ENCODE results near the gene NR3C1. TPM values are rescaled to one million over a fixed set of nuclear protein-coding genes. Genes with fewer than 3 reads are reported as not detected.

NR3C1 gene
- total RNA-seq, 1 donor from 2014 or later = 47.8 TPM

- no peak for DNase-seq (ENCODE audit: extremely low spot score, unreplicated experiment)
- no peaks in the 10 kb centered on the region for H3K4me1 Mint-ChIP-seq (ENCODE audit: unreplicated experiment)
- no peak for TF ChIP-seq CTCF (IDR thresholded peaks at IDR 0.05)
- no peaks in the 10 kb centered on the region for H3K27me3 Mint-ChIP-seq (ENCODE audit: unreplicated experiment)
- no peak overlapping the region for H3K4me3 Mint-ChIP-seq (ENCODE audit: unreplicated experiment)
- no peak overlapping the region for H3K27ac Mint-ChIP-seq (ENCODE audit: unreplicated experiment)
- H3K9me3 Mint-ChIP-seq (ENCODE audit: unreplicated experiment) = peaks cover 5% of the 10 kb centered on the region
- H3K36me3 Mint-ChIP-seq (ENCODE audit: unreplicated experiment) = peaks cover 42% of the 10 kb centered on the region
Observed at GRCh38 chr5:143284521-143284920, 119.0 kb downstream of the NR3C1 start.

- H3K9me3 Mint-ChIP-seq (ENCODE audit: unreplicated experiment) = peaks cover 5% of the 10 kb centered on the region
- no peaks in the 10 kb centered on the region for H3K27me3 Mint-ChIP-seq (ENCODE audit: unreplicated experiment)
- H3K4me1 Mint-ChIP-seq (ENCODE audit: unreplicated experiment) = no peaks in the 10 kb centered on the region
- H3K36me3 Mint-ChIP-seq (ENCODE audit: unreplicated experiment) = peaks cover 47% of the 10 kb centered on the region
- no peak overlapping the region for H3K27ac Mint-ChIP-seq (ENCODE audit: unreplicated experiment)
- no peak for DNase-seq (ENCODE audit: extremely low spot score, unreplicated experiment)
- no peak for TF ChIP-seq CTCF (IDR thresholded peaks at IDR 0.05)
- H3K4me3 Mint-ChIP-seq (ENCODE audit: unreplicated experiment) = no peak overlapping the region
Observed at GRCh38 chr5:143284002-143284401, 119.5 kb downstream of the NR3C1 start.

GRCh38 chr5:143281226-143281625 lies 122.3 kb downstream of the NR3C1 start:
- TF ChIP-seq CTCF (IDR thresholded peaks at IDR 0.05) = no peak
- no peak overlapping the region for H3K27ac Mint-ChIP-seq (ENCODE audit: unreplicated experiment)
- H3K27me3 Mint-ChIP-seq (ENCODE audit: unreplicated experiment) = no peaks in the 10 kb centered on the region
- H3K4me3 Mint-ChIP-seq (ENCODE audit: unreplicated experiment) = no peak overlapping the region
- no peaks in the 10 kb centered on the region for H3K4me1 Mint-ChIP-seq (ENCODE audit: unreplicated experiment)
- peaks cover 48% of the 10 kb centered on the region for H3K36me3 Mint-ChIP-seq (ENCODE audit: unreplicated experiment)
- peaks cover 5% of the 10 kb centered on the region for H3K9me3 Mint-ChIP-seq (ENCODE audit: unreplicated experiment)
- no peak for DNase-seq (ENCODE audit: extremely low spot score, unreplicated experiment)

- no peak for DNase-seq (ENCODE audit: extremely low spot score, unreplicated experiment)
- Mint-ChIP-seq H3K9me3 (ENCODE audit: unreplicated experiment) (peaks cover 5% of the 10 kb centered on the region), H3K4me1 (ENCODE audit: unreplicated experiment) (no peaks in the 10 kb centered on the region)
Observed at GRCh38 chr5:143279698-143280097, 123.8 kb downstream of the NR3C1 start.

GRCh38 chr5:143277536-143277935 lies 126.0 kb downstream of the NR3C1 start:
- no peak for TF ChIP-seq CTCF (IDR thresholded peaks at IDR 0.05)
- no peaks in the 10 kb centered on the region for H3K9me3 Mint-ChIP-seq (ENCODE audit: unreplicated experiment)
- no peaks in the 10 kb centered on the region for H3K4me1 Mint-ChIP-seq (ENCODE audit: unreplicated experiment)
- peaks cover 34% of the 10 kb centered on the region for H3K36me3 Mint-ChIP-seq (ENCODE audit: unreplicated experiment)
- no peak for DNase-seq (ENCODE audit: extremely low spot score, unreplicated experiment)
- no peaks in the 10 kb centered on the region for H3K27me3 Mint-ChIP-seq (ENCODE audit: unreplicated experiment)
- no peak overlapping the region for H3K27ac Mint-ChIP-seq (ENCODE audit: unreplicated experiment)
- no peak overlapping the region for H3K4me3 Mint-ChIP-seq (ENCODE audit: unreplicated experiment)

More at GRCh38 chr5:143279698-143280097, 123.8 kb downstream of the NR3C1 start:
- Mint-ChIP-seq H3K27me3 (ENCODE audit: unreplicated experiment) (no peaks in the 10 kb centered on the region), H3K4me3 (ENCODE audit: unreplicated experiment) (no peak overlapping the region), H3K36me3 (ENCODE audit: unreplicated experiment) (peaks cover 49% of the 10 kb centered on the region), H3K27ac (ENCODE audit: unreplicated experiment) (no peak overlapping the region)
- no peak for TF ChIP-seq CTCF (IDR thresholded peaks at IDR 0.05)

Measured in osteocyte (in vitro differentiated cells).